H1 (cell line): ENCODE results near the gene OLFM1.
"Not testable (repeated sequence)": the region's sequence is repeated elsewhere in the genome, so short reads cannot be mapped to it uniquely, and the experiment has no call there.

Experiments used
- BACH1 ChIP-seq: IDR thresholded peaks from 2 replicates; pipeline ENCODE4 v1.6.1; 2012; ENCODE audit warnings: low read length, improper control_type of control experiment
- CHD2 ChIP-seq: IDR thresholded peaks from 2 replicates; pipeline ENCODE4 v1.6.1; 2012; ENCODE audit warnings: low read length, improper control_type of control experiment
- KDM5A ChIP-seq: fragments of 200-600 bp; IDR thresholded peaks from 2 replicates; pipeline ENCODE4 v1.7.1; 2012; ENCODE audit warnings: mild to moderate bottlenecking, low read length, inconsistent platforms, mixed read lengths
- PHF8 ChIP-seq: fragments of 200-600 bp; sonication (generic); conservative IDR thresholded peaks from 2 replicates; pipeline ENCODE4 v1.7.1; 2012; ENCODE audit warnings: low read depth, mild to moderate bottlenecking, inconsistent platforms, low read length, moderate library complexity
- POLR2AphosphoS5 ChIP-seq: IDR thresholded peaks from 2 replicates; pipeline ENCODE4 v1.6.1; 2011; ENCODE audit warnings: low read depth, low read length
- RAD21 ChIP-seq, 2 experiments: IDR thresholded peaks in 1 of 2; conservative IDR thresholded peaks in 1 of 2; 2 replicates each; pipeline ENCODE4 v1.6.1; 2011; ENCODE audit warnings: low read depth in 2 of 2, low read length in 2 of 2, improper control_type of control experiment in 1 of 2, inconsistent platforms in 1 of 2, mild to moderate bottlenecking in 1 of 2, moderate library complexity in 1 of 2
- SUZ12 ChIP-seq: fragments of 200-600 bp; sonication (generic); IDR thresholded peaks from 2 replicates; pipeline ENCODE4 v1.6.1; 2012; ENCODE audit warnings: mild to moderate bottlenecking, inconsistent platforms, low read length, moderate library complexity, mixed read lengths
- TF ChIP-seq, protein P1 (sequence below), 3 experiments: IDR thresholded peaks; 1 replicate in 2 of 3; 2 replicates in 1 of 3; pipeline versions ENCODE4 v1.5.1 to v1.6.1; 2011; ENCODE audit warnings: low read length in 3 of 3, mild to moderate bottlenecking in 3 of 3, inconsistent platforms in 2 of 3, low read depth in 1 of 3, moderate library complexity in 1 of 3; ENCODE audit not compliant: insufficient read depth in 1 of 3; ENCODE audit errors: control extremely low read depth in 1 of 3
- TF ChIP-seq, protein P2 (sequence below): IDR thresholded peaks from 2 replicates; pipeline ENCODE4 v1.6.1; 2012; ENCODE audit warnings: inconsistent platforms

DNA sequence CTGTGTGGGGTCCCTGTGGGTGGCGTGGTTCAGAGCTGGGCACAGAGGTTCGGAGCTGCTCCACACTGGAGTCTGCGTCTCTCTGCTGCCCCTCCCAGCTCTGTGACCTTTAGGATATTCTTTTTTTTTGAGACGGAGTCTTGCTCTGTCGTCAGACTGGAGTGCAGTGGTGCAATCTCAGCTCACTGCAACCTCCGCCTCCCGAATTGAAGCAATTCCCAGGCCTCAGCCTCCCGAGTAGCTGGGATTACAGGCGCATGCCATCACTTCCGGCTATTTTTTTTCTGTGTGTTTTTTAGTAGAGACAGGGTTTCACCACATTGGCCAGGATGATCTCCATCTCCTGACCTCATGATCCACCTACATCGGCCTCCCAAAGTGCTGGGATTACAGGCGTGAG lies 24.1 kb downstream of the OLFM1 start:
- TF ChIP-seq RAD21 (IDR thresholded peaks at IDR 0.05 in 1 of 2, conservative IDR thresholded peaks at IDR 0.05 in 1 of 2; ENCODE audit: low read depth in 2 of 2, low read length in 2 of 2); PHF8; BACH1; CHD2; POLR2AphosphoS5; SUZ12; KDM5A: not testable (repeated sequence)
- TF ChIP-seq, protein P1, sequence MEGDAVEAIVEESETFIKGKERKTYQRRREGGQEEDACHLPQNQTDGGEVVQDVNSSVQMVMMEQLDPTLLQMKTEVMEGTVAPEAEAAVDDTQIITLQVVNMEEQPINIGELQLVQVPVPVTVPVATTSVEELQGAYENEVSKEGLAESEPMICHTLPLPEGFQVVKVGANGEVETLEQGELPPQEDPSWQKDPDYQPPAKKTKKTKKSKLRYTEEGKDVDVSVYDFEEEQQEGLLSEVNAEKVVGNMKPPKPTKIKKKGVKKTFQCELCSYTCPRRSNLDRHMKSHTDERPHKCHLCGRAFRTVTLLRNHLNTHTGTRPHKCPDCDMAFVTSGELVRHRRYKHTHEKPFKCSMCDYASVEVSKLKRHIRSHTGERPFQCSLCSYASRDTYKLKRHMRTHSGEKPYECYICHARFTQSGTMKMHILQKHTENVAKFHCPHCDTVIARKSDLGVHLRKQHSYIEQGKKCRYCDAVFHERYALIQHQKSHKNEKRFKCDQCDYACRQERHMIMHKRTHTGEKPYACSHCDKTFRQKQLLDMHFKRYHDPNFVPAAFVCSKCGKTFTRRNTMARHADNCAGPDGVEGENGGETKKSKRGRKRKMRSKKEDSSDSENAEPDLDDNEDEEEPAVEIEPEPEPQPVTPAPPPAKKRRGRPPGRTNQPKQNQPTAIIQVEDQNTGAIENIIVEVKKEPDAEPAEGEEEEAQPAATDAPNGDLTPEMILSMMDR (IDR thresholded peaks at IDR 0.05; ENCODE audit: control extremely low read depth in 1 of 3, insufficient read depth in 1 of 3, low read depth in 1 of 3, low read length in 3 of 3) = not testable (repeated sequence)
- TF ChIP-seq, protein P2, sequence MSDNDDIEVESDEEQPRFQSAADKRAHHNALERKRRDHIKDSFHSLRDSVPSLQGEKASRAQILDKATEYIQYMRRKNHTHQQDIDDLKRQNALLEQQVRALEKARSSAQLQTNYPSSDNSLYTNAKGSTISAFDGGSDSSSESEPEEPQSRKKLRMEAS = not testable (repeated sequence)
